Brain microvascular endothelial cell (primary cell): ENCODE data around the gene SH2D7.

Source experiments
- DNase-seq: peaks from one replicate; pipeline ENCODE4 v3.0.0-alpha.2; 2020
- H3K27ac ChIP-seq: fragments of 250-450 bp; sonication (Bioruptor Pico); 2 replicates; pipeline ENCODE4 v1.5.1; 2020; ENCODE audit warnings: mild to moderate bottlenecking, moderate library complexity
- H3K27me3 ChIP-seq: fragments of 250-450 bp; sonication (Bioruptor Pico); replicated peaks from 2 replicates; pipeline ENCODE4 v1.5.1; 2020; ENCODE audit warnings: mild to moderate bottlenecking
- H3K36me3 ChIP-seq: fragments of 250-450 bp; sonication (Bioruptor Pico); replicated peaks from 2 replicates; pipeline ENCODE4 v1.5.1; 2020; ENCODE audit warnings: mild to moderate bottlenecking
- H3K4me3 ChIP-seq: 2 replicates; pipeline ENCODE4 v1.5.1; 2011; ENCODE audit warnings: low read depth, mild to moderate bottlenecking, control low read depth, low read length, moderate library complexity
- CTCF ChIP-seq: IDR thresholded peaks from 2 replicates; pipeline ENCODE4 v1.5.1; 2011; ENCODE audit warnings: low read depth, mild to moderate bottlenecking, moderate library complexity, low read length, control low read depth, inconsistent platforms; ENCODE audit errors: missing control alignments
- in situ Hi-C: cut with HindIII; loops from 2 replicates; pipeline ENCODE4 v1.10.0; 2017; ENCODE audit warnings: low sequenced_read_pairs, low pct_ligation_motif_present

Gene SH2D7

GRCh38 chr15:78048628-78048920 lies 43.8 kb upstream of the SH2D7 start:
- no peak overlapping the region for H3K4me3 ChIP-seq
- H3K27ac ChIP-seq = no peak overlapping the region

GRCh38 chr15:78049691-78050440 lies 42.5 kb upstream of the SH2D7 start:
- H3K36me3 ChIP-seq = peaks cover 10% of the 10 kb centered on the region
- no peak for DNase-seq
- peak overlapping the region; percentile 2 for H3K27ac ChIP-seq
- no peak overlapping the region for H3K4me3 ChIP-seq
- no peaks in the 10 kb centered on the region for H3K27me3 ChIP-seq
- in situ Hi-C loops = no loop called here
- no peak for TF ChIP-seq CTCF

More at GRCh38 chr15:78048628-78048920, 43.8 kb upstream of the SH2D7 start:
- Histone ChIP-seq H3K36me3 (peaks cover 16% of the 10 kb centered on the region), H3K27me3 (no peaks in the 10 kb centered on the region)
- in situ Hi-C loops = no loop called here
- DNase-seq = no peak
- TF ChIP-seq CTCF = no peak

GRCh38 chr15:78050441-78050809 lies 41.9 kb upstream of the SH2D7 start:
- DNase-seq = no peak
- TF ChIP-seq CTCF = no peak
- in situ Hi-C loops = no loop called here
- Histone ChIP-seq H3K27ac (peak overlapping the region; percentile 2), H3K36me3 (peaks cover 10% of the 10 kb centered on the region), H3K27me3 (no peaks in the 10 kb centered on the region), H3K4me3 (no peak overlapping the region)

GRCh38 chr15:78050826-78051225 lies 41.5 kb upstream of the SH2D7 start:
- no peak overlapping the region for H3K27ac ChIP-seq
- peaks cover 10% of the 10 kb centered on the region for H3K36me3 ChIP-seq
- H3K27me3 ChIP-seq = no peaks in the 10 kb centered on the region
- DNase-seq = no peak
- in situ Hi-C loops = no loop called here
- H3K4me3 ChIP-seq = no peak overlapping the region
- no peak for TF ChIP-seq CTCF

GRCh38 chr15:78051596-78051995 lies 40.8 kb upstream of the SH2D7 start:
- H3K4me3 ChIP-seq = no peak overlapping the region
- in situ Hi-C loops = no loop called here
- H3K27ac ChIP-seq = no peak overlapping the region
- H3K27me3 ChIP-seq = no peaks in the 10 kb centered on the region
- TF ChIP-seq CTCF = no peak
- H3K36me3 ChIP-seq = peaks cover 10% of the 10 kb centered on the region
- no peak for DNase-seq

GRCh38 chr15:78052001-78052401 lies 40.4 kb upstream of the SH2D7 start:
- Histone ChIP-seq H3K36me3 (peaks cover 10% of the 10 kb centered on the region), H3K27me3 (no peaks in the 10 kb centered on the region), H3K4me3 (no peak overlapping the region), H3K27ac (no peak overlapping the region)
- in situ Hi-C loops = no loop called here
- TF ChIP-seq CTCF = no peak
- no peak for DNase-seq
